ENCODE measurements around the gene CEMIP.

The CEMIP gene

DNA sequence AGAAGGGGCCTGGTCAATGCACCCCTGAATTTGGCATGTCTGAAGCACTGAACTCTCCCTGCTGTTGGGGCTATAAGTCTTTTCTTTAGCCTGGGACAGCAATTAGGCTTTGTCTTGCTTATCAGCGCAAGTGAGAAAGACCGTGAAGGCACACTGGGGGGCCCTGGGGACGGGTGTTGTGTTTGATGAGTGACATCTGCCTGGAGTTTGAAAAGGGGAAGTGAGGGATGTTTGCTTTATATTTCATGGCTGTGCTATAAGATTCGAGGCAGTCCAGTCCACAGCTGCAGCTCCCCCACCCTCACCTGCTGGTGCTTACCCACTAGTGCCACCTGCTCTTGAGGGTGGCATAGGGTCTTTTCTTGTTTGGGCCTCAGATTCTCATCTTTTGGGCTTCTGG, 44.8 kb downstream of the CEMIP start:
- no peak overlapping the region for H3K4me3 ChIP-seq (ENCODE audit: low read depth, low read length)
- TF ChIP-seq, protein P1, sequence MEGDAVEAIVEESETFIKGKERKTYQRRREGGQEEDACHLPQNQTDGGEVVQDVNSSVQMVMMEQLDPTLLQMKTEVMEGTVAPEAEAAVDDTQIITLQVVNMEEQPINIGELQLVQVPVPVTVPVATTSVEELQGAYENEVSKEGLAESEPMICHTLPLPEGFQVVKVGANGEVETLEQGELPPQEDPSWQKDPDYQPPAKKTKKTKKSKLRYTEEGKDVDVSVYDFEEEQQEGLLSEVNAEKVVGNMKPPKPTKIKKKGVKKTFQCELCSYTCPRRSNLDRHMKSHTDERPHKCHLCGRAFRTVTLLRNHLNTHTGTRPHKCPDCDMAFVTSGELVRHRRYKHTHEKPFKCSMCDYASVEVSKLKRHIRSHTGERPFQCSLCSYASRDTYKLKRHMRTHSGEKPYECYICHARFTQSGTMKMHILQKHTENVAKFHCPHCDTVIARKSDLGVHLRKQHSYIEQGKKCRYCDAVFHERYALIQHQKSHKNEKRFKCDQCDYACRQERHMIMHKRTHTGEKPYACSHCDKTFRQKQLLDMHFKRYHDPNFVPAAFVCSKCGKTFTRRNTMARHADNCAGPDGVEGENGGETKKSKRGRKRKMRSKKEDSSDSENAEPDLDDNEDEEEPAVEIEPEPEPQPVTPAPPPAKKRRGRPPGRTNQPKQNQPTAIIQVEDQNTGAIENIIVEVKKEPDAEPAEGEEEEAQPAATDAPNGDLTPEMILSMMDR (IDR thresholded peaks at IDR 0.05; ENCODE audit: control insufficient read depth, extremely low read depth, insufficient read depth), result no peak
- no peak for DNase-seq (ENCODE audit: low read depth)

DNA sequence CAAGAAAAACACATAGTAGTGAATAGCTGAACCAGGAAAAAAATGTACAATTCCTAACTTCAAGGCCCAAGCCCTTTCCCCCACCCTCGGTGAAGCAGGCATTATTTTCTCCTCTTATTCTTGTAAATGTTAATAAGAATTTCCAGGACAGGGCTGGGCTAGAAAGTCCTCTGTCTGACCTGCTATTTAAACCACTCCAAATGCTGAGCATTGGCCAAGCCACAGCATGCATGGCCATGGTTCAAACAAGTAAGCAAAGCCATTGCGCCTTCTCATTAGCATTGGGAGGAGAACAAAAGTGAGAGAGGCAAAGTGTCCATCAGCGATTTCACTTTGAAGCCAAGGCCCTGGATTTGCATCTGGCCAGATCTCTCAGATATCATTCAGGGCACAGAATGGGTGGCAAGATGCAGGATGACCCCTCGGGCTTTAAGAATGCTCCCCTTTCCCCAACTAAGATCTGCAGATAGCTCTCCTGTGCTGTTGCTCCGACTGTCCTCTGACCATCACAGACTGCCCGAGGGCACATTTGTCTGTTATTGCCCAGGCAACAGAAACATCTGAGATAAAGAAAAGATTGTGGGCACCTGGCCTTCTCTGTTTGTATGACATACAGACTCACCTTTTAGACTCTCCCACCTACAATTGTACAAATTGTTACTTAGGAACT, 46.3 kb downstream of the CEMIP start:
- TF ChIP-seq, protein P1 (IDR thresholded peaks at IDR 0.05; ENCODE audit: control insufficient read depth, extremely low read depth, insufficient read depth), result no peak
- no peak for DNase-seq (ENCODE audit: low read depth)
- H3K4me3 ChIP-seq (ENCODE audit: low read depth, low read length), result no peak overlapping the region

DNA sequence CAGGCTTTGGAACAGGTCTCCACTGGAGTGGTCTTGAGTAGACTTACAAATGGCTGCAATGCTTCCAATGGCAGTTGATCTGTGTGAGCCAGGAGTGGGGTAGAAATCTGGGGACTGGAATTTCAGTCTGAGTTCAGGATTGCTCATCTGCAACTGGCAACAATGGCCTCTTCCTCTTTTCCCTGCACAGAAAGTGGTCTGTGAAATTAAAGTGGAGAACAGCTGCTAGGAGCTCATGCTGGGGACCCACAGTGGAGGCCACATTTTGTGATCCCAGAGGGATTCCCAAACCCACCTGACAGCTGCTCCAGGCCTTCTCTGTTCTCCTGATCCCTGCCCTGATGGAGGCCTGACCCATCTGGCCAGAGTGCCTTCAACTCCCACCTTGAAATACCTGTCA, 49.6 kb downstream of the CEMIP start:
- TF ChIP-seq, protein P1 (IDR thresholded peaks at IDR 0.05; ENCODE audit: control insufficient read depth, extremely low read depth, insufficient read depth), result no peak
- H3K4me3 ChIP-seq (ENCODE audit: low read depth, low read length), result no peak overlapping the region
- no peak for DNase-seq (ENCODE audit: low read depth)

DNA sequence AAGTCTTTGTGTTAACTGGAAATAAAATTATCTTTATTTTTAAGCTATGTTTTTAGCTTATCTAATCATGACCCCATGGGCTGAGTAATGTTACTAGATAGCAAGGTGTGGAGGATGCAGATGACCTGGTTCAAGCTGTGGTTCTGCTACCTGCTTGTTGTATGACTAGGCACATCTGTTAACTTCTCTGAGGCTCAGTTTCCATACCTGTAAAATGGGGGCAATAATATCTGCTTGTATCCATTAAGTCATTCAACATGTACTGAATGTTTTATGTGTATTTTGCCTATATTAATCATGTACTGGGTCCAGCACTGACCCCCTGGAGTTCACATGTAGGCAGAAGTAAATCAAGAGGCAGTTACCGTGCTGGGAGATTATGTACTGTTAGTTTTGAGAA, 51.5 kb downstream of the CEMIP start:
- no peak overlapping the region for H3K4me3 ChIP-seq (ENCODE audit: low read depth, low read length)
- TF ChIP-seq, protein P1 (IDR thresholded peaks at IDR 0.05; ENCODE audit: control insufficient read depth, extremely low read depth, insufficient read depth), result no peak
- no peak for DNase-seq (ENCODE audit: low read depth)

DNA sequence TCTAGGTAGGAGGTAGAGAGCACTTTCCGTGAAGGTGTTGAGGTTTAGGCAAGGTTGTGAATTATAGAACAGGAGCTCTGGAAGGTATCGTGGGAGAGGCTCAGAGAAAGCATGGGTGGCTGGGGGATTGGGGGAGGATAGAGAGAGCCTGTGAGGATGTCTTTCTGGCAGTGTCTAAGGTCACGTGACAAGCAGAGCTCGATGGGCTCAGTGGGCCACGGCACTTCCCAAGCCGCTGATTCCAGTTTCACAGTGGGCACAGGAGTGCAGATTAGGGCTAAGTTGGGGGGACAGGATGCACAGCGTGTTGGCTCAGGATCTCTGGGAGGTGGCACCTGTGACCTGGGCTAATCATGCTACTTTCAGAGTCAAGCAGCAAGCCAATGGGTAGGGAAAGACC, 52.0 kb downstream of the CEMIP start:
- DNase-seq (ENCODE audit: low read depth), result no peak
- no peak overlapping the region for H3K4me3 ChIP-seq (ENCODE audit: low read depth, low read length)
- TF ChIP-seq, protein P1 (IDR thresholded peaks at IDR 0.05; ENCODE audit: control insufficient read depth, extremely low read depth, insufficient read depth), result no peak

DNA sequence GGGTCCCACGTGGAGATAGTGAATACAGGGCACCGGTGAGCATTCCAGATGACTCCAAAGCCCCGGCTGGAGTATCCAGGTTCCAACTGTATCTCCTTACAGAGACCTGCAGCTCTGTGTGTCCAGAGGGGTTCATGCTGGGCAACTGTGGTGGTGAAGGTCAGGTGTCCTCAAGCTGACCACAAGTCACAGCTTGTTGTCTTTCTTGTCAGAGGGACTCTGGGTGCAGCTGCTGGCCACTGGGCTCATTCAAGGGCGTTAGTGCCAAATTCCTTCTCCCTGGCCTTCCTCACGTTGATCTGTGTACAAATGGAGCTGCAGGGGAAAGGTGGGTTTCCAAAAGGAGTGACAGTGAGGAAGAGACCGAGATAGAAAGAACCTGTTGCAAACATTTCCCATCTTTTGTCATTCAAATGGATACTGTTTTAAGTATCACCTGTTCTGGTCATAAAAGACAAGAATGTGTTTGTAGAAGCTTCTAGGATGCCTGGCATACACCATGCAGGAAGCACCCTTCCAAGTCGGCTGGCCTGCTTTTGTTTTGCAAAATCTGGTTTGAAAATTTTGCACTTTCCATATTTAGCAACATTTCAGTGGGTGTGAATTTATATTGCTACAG, 52.5 kb downstream of the CEMIP start:
- H3K4me3 ChIP-seq (ENCODE audit: low read depth, low read length), result no peak overlapping the region
- TF ChIP-seq, protein P1 (IDR thresholded peaks at IDR 0.05; ENCODE audit: control insufficient read depth, extremely low read depth, insufficient read depth), result no peak
- no peak for DNase-seq (ENCODE audit: low read depth)

DNA sequence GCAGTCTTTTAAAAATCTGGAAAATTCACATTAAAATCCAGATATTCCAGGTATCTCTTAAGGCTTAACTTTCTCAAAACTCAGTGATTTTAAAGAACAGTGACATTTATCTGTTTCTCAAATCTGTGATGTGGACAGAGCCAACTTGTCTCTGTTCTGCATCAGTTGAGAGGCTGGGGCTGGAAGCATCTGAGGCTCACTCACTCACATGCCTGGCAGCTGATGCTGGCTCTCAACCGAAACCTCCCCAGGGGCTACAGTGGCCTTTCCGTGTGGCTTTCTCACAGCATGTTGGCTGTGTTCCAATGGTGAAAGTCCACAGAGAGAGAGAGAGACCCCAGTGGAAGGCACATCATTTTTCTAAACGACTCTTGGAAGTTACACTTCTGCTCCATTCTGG, 53.5 kb downstream of the CEMIP start:
- no peak for DNase-seq (ENCODE audit: low read depth)
- no peak overlapping the region for H3K4me3 ChIP-seq (ENCODE audit: low read depth, low read length)
- TF ChIP-seq, protein P1 (IDR thresholded peaks at IDR 0.05; ENCODE audit: control insufficient read depth, extremely low read depth, insufficient read depth), result no peak

All from LNCaP clone FGC (cell line).